Measurements from ENCODE around the gene TCFL5. TPM values are rescaled to one million over a fixed set of nuclear protein-coding genes. Genes with fewer than 3 reads are reported as not detected.
A peak's percentile ranks its signal among the peaks of the same experiment; 100 is the strongest.

TCFL5 gene
- total RNA-seq, 1 donor = 19.0 TPM

DNA sequence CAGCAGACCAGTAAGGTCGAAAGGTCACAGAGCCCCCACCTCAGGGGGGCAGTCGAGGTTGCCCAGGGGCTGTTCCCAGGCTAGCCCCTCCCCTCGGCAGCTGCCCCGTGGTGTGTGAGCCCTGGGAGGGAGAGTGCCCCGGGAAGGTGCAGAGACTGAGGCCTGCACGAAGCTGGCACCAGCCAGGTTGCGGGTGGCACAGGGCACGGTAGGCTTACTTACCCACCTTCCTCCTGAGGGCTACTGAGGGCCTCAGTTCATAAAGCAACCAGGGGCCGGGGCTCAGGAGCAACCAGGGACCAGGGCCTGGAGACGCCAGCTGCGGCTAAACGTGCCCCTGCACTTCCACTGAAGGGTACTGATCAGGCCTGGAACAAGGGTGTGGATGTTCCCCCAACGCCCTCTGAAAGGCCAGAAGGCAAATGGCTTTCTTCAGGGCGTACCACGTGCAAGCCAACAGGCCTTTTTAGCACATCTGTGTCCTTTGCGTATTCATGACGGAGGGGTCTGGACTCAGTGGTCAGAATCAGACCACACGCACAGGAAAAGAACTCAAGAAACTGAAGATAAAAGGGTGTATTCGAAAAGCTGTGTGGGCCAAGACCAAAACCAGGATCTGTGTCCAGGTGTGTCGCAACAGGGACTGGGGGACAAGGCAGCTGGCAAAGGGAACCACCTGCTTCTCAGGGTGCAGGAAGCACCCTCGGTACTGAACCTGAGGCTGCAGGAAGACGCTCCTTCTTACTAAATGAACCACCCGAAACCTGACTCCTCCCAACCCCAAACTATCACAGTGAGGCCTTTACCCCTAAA, 24.5 kb upstream of the TCFL5 start:
- TF ChIP-seq, protein P1, sequence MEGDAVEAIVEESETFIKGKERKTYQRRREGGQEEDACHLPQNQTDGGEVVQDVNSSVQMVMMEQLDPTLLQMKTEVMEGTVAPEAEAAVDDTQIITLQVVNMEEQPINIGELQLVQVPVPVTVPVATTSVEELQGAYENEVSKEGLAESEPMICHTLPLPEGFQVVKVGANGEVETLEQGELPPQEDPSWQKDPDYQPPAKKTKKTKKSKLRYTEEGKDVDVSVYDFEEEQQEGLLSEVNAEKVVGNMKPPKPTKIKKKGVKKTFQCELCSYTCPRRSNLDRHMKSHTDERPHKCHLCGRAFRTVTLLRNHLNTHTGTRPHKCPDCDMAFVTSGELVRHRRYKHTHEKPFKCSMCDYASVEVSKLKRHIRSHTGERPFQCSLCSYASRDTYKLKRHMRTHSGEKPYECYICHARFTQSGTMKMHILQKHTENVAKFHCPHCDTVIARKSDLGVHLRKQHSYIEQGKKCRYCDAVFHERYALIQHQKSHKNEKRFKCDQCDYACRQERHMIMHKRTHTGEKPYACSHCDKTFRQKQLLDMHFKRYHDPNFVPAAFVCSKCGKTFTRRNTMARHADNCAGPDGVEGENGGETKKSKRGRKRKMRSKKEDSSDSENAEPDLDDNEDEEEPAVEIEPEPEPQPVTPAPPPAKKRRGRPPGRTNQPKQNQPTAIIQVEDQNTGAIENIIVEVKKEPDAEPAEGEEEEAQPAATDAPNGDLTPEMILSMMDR (IDR thresholded peaks at IDR 0.05; ENCODE audit: insufficient read depth, low read depth, low read length) = no peak
- no peak overlapping the region for H3K4me3 ChIP-seq (ENCODE audit: low read depth, low read length)
- peak; percentile 20 for DNase-seq (ENCODE audit: low read depth)

DNA sequence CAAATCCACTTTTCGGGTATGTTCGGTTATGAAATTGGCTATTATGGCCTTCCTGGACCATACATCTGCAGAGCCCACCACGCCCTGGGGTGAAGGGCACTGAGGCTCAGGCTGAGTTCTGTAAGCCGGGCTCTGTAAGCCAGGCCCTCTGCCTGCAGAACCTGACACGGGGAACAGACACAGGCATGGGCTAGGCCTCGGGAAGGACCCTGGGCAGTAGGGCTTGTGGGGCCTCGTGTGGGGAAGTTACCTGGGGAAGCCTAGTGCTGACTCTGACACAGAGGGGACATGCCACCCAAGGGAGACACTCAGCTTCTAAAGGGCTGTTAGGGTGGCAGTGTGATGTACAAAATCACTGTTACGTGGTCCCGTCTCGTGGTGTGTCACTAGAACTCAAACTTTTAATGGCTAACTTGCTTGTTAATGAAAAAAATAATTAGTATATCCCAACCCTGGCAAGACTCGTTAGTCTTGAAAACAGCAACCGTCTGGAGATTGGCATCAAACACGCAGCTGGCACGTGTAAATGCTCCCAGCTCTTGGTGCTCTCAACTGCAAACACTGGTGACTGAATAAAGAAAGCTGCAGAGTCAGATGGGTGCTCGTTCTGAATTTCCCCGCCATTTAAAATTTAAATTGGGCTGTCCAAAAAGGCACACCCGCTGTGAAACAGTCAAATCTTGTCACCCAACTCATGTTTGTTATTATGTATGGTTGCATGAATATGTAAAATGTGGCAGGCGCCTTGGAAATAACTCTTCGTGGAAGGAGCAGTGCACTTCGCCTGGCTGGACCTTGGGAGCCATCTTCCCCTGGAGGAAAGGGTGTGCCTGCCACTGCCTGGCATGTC, 23.6 kb upstream of the TCFL5 start:
- H3K4me3 ChIP-seq (ENCODE audit: low read depth, low read length) = no peak overlapping the region
- TF ChIP-seq, protein P1 (IDR thresholded peaks at IDR 0.05; ENCODE audit: insufficient read depth, low read depth, low read length) = no peak
- no peak for DNase-seq (ENCODE audit: low read depth)

DNA sequence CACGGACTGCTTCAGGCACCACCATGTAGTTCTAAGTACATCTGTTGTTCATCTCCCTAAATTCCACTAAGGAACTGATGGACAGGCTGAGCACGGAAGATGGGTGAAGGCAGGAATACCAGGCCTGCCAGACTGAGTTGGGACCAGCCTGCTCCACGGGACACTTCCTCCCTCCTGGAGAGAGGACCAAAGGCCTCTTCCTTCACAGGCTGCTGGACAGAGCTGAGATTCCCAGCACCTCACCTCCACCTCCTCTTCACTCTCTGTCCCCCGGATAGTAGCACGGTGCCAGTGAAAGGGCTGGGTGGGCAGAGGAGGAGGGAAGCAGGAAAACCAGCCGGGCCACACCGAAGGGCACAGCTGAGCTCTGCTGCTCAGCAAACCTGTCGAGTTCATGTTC, 22.9 kb upstream of the TCFL5 start:
- no peak for DNase-seq (ENCODE audit: low read depth)
- TF ChIP-seq, protein P1 (IDR thresholded peaks at IDR 0.05; ENCODE audit: insufficient read depth, low read depth, low read length) = no peak

DNA sequence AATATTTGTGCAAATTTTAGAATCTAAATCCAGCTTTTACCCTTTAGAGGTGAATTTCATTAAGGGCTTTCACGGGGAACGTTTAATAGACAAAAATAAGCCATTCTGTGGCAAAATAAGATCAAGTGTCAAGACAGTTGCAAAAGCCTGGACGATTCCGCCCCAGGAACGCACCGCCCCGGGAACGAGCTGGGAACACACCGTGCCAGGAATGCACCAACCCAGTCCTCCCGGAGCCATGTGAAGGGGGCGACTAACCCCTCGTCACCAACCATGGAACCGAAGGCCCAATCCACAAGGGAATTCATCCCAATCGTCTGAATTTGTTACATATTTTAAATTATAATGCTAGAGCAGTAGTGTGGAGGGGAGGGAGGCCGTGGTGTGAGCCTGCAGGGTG, 20.8 kb upstream of the TCFL5 start:
- no peak for DNase-seq (ENCODE audit: low read depth)
- TF ChIP-seq, protein P1 (IDR thresholded peaks at IDR 0.05; ENCODE audit: insufficient read depth, low read depth, low read length) = no peak
- no peak overlapping the region for H3K4me3 ChIP-seq (ENCODE audit: low read depth, low read length)

More for the DNA sequence above, 22.9 kb upstream of the TCFL5 start:
- H3K4me3 ChIP-seq (ENCODE audit: low read depth, low read length) = no peak overlapping the region

DNA sequence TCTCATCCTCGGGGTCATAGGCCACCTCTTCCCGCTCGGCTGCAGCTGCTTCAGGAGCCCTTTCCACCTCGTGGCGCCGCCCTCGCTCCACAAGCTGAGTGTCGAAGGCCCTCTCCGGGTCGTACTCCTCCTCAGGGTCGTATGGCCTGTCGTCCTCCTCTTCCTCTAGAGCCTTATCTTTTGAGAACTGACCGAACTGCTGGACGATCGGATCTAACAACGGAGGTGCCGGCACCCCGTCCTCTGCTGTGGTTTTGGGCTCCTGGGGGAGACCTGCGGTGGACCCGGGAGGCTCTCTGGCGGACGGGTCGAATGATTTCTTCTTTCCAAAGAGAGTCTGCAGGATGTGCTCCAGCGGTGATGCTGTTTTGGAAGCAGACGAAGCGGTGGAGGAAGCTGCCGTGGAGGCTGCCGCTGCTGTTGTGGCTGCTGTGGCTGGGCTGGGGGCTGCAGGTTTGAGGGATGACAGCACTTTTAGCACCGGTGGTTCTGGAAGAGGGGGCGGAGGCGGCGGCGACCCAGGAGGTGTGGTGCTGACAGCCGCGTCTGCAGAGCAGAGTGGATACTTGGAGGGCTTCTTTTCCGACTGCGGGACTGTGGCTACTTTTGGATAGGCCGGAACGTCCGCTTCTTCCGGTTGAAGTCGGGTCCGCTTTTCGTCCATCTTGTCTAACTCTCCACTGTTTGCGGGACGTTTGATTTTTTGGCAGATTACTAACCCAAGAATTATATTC, 20.2 kb upstream of the TCFL5 start:
- TF ChIP-seq, protein P1 (IDR thresholded peaks at IDR 0.05; ENCODE audit: insufficient read depth, low read depth, low read length) = no peak
- DNase-seq (ENCODE audit: low read depth) = no peak

DNA sequence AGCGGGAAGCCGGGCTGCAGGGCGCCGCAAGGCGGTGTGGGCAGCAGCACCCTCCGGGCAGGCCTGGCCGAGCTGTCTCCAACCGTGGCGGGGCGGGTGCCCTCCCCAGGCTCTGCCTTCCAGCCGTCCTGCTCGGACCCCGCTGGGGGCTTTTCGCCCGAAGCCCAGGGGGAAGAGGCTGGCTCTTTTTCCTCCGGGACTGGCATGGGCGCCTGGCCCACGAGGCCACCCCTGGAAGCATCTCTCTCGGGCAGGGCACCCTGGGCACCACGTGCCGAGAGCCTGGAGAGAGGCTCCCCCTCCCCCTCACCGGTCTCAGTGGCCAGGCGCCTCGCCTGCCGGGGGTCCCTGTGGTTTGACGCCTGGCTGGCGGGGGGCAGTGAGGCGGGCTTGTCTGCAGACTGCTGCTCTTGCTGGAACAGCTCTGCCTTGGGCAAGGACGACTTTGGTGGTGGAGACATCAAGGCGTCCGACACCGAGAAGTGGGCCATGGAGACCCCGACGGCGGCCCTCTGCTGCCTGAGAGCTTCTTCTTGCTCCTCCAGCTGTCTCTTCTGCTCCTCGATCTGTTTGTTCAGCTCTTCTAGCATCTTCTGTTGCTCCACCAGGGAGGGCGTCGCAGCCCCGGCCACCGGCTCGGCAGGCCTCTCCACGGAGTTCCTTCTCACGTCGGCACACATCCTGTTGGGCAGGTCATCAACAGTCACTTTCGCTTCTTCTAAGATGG, 19.5 kb upstream of the TCFL5 start:
- DNase-seq (ENCODE audit: low read depth) = no peak
- TF ChIP-seq, protein P1 (IDR thresholded peaks at IDR 0.05; ENCODE audit: insufficient read depth, low read depth, low read length) = no peak
- H3K4me3 ChIP-seq (ENCODE audit: low read depth, low read length) = no peak overlapping the region

More for the DNA sequence above, 20.2 kb upstream of the TCFL5 start:
- H3K4me3 ChIP-seq (ENCODE audit: low read depth, low read length) = no peak overlapping the region

Data from fibroblast of villous mesenchyme (primary cell).